HL-60 (cell line): ENCODE data around the gene PTS.

Experiments
- CTCF ChIP-seq: IDR thresholded peaks from one replicate; pipeline ENCODE4 v1.5.1; 2011; ENCODE audit warnings: low read length, control low read depth, inconsistent platforms; ENCODE audit not compliant: insufficient read depth
- POLR2AphosphoS5 ChIP-seq: IDR thresholded peaks from 2 replicates; pipeline ENCODE4 v1.6.1; 2012; ENCODE audit warnings: low read depth
- REST ChIP-seq: IDR thresholded peaks from 2 replicates; pipeline ENCODE4 v1.6.1; 2012; ENCODE audit warnings: low read depth; ENCODE audit not compliant: insufficient replicate concordance

GRCh38 chr11:112267188-112267591, 41.0 kb downstream of the PTS start:
- TF ChIP-seq CTCF (no peak), REST (no peak), POLR2AphosphoS5 (no peak)
